HG03280 (cell line): ENCODE data around the gene ANKRD16.
"Not testable (repeated sequence)": the region's sequence is repeated elsewhere in the genome, so short reads cannot be mapped to it uniquely, and the experiment has no call there.

ENCODE experiments used
- ATAC-seq: cut with Tn5 transposase; IDR thresholded peaks from one replicate; pipeline ENCODE4 v1.9.1; 2021; ENCODE audit warnings: mild to moderate bottlenecking, moderate library complexity; ENCODE audit not compliant: unreplicated experiment

The ANKRD16 gene

DNA sequence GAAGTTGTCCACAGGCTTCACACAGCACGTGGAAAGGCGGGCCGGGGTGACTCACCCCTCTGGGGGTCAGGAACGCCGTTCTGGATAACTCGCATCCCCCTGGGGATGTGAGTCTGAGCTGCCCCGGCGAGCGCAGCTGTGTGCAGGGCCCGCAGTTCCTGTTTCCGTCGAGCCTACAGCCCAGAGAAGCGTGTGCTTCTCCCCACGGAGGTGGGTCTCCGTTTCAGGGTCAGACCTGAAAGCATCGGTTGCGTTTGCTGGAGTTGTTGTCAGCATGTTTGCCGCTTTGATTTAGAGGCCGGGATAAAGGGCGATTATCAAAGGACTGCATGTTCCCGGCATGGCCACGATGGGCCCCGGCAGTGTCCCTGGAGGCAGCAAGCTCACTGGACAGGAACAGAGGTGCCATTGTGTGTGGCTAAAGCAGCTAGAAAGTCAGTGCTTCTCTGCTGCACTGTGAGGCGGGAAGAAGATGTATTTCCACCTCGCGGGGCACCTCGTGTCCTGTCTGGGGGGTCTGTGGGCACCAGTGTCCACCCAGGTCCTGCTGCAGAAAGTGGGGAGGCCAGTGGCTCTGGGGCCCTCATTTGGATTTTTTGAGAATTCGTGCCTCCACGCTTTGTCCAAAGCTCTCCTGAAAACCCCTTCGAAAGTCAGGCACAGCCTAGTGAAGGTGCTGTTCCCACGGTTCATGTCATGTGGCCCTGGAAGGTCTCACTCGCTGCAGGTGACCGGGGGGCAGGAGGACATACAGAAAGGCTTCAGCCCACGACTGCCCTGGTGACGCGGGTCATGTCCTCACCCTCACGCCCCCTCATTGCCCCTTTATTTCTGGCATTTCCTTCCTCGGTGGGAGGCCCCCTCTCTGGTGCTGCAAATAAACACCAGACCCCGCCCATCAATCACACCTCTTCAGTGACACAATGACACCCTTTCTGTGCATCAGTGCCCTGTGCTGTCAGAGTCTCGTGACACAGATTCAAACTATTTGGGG is 49.1 kb downstream of the ANKRD16 start:
- ATAC-seq: peak; percentile 81

DNA sequence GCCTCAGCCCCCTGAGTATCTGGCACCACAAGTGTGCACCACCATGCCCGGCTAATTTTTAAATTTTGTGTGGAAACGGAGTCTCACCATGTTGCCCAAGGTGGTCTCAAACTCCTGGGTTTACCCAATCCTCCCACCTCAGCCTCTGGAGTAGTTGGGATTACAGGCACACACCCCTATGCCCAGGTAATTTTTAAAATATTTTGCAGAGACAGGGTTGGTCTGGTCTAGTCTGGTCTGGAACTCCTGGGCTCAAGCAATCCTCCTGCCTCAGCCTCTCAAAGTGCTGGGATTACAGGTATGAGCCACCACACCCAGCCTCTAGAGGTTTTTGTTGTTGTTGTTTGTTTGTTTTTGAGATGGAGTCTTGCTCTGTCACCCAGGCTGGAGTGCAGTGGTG is 53.5 kb downstream of the ANKRD16 start:
- ATAC-seq: not testable (repeated sequence)

DNA sequence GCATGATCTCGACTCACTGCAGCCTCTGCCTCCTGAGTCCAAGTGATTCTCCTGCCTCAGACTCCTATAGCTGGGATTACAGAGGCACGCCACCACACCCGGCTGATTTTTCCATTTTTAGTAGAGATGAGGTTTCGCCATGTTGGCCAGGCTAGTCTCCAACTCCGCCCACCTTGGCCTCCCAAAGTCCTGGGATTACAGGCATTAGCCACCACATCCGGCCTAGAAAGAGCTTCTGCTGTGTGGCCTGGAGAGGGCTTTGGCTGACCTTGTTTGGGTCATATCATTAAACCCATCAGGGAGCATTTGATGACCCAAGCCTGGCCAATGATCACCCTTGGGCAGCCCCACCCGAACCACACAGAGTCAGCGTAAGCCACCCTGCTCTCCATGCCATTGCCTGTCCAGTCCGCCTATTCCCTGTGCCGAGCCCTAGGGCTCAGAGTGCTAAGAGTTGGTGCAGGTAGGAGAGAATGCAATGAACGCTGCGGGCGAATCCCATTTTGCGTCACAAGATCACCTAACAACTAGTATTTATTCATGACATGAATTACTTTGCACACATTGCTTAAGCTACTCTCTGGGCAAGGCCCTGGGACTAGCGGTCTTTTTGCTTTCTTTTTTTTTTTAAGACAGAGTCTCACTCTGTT is 54.1 kb downstream of the ANKRD16 start:
- ATAC-seq: no peak

DNA sequence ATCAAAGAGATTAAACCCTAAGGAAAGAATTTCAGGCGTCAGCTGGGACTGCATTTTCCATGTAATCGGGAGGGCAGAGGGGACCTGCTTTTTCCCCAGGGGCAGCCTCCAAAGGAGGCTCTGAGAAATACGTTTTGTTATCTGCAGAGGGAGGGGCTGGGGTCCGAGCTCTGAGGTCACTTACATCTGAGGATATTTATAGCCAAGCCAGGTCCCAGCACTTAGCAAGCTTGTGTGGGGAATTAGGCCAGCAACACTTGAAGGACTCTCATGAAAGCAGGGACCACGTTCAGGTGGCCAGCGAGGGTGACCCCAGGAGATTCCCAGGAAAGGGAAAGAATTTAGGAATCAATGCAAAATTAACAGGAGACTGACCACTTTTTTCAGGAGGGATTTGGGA is 55.9 kb downstream of the ANKRD16 start:
- no peak for ATAC-seq

DNA sequence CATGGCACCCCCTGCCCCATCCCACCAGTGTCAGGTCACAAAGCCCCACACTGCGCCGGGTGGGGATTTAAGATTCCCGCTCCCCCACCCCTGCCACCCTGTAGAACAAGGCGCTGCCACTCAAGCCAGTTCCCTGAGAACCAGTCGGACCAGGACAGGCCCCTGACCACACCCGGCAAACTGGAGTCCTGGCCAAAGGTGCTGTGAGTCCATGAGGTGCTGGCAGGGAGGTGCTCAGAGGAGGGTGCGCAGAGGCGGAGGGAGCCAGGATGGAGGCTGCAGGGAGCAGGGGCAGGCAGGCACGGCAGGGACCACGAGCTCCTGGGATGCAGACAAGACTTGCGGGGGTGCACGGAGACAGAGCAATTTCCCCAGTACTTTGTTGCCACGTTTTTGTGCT is 56.7 kb downstream of the ANKRD16 start:
- no peak for ATAC-seq

DNA sequence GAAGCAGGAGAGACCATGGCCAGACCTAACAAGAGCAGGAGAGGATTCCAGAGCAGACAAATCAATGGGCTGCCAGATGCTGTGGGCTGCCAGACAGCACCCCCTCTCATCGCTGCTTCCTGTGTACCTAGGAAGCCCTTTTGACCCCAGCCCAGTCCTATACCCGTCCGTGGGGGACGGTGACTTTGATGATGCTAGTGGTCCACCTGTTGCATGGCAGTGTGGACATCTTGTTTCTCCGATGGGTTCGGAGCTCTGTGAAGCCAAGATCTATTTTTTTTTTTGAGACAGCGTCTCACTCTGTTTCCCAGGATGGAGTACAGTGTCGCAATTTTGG is 58.3 kb downstream of the ANKRD16 start:
- no peak for ATAC-seq

DNA sequence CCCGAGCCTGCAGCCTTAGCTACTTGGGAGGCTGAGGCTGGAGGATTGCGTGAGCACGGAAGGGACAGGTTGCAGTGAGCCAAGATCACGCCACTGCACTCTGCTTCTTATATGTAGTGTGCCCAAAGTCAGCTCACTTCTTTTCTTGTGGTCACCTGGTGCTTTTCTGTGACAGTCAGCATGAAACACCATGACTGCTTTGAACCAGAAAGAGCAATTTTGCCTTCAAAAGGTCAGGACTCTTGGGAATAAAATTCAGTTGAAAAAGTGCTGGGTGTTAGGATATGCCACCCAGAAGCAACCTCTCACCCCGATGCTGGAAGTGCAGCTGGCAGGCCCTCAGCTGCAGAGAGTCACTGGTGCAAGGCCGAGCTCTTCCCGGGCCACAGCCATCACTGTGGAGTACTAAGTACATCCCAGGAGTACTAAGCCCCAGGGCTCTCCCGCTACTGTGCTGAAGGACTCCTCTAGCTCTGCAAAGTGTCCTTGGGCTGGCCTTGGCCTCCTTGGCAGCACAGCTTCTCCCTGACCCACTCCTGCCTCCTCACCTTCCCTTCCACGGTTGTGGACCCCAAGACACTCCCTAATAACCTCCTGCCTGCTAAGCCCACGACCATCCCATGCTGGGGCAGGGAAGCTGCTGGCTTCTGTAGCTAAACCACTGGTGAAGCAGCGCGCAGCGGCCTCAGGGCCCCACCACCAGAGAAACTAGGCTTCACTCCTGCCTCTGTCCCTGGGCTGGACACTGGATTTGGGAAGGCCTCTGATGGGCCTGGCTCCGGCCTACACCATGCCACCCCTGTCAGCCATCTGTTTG is 58.9 kb downstream of the ANKRD16 start:
- ATAC-seq: no peak

DNA sequence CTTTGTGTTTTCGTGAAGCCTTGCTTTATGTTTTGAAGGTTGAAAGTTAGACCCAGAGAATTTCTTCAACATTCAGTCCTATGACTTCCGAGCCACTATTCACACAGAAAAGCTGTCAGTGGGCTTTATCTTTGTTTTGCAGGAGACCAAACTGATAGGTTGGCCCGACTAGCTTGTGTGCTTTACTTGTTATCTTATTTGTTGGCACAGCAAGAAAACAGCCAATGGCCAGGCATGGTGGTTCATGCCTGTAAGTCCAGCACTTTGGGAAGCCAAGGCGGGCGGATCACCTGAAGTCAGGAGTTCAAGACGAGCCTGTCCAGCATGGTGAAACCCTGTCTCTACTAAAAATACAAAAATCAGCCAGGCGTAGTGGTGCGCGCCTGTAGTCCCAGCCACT is 60.4 kb downstream of the ANKRD16 start:
- ATAC-seq: no peak

DNA sequence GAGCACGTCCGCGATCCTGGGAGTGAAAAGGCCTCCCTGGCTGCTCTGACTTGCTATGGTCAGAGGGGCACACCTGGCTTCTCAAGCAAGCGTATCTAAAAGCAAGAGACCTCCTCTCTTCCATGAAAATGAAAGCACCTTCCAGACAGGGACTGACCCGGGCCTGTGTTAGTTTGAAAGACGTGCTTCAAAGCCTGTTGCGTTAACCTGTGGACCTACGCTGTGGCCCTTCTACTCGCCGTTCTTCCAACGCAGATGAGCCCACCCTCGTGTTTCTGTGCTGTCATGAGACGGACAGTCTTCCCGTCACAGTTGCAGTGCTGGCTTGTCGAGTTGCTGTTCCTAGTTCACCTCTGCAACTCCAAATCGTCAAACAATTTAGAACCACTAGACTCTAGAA is 61.0 kb downstream of the ANKRD16 start:
- no peak for ATAC-seq

DNA sequence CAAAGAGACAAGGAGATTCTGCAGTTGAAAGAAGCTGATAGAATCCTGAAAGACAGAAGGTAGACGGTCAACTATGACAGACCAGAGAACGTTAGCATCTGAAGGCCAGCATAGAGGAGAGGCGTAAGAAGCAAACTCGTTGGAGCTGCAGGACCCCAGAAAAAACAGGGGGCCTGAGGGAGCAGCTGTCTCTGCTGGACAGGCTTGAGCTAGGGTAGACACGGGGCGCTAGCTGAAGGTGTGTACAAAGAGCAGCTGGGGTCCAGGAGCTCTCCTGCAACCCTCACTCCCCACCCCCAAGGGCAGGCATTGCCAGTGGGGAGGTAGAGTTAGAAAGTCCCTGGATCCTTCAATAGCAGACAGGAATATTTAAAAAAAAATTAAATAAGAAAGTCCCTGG is 61.9 kb downstream of the ANKRD16 start:
- ATAC-seq: no peak

DNA sequence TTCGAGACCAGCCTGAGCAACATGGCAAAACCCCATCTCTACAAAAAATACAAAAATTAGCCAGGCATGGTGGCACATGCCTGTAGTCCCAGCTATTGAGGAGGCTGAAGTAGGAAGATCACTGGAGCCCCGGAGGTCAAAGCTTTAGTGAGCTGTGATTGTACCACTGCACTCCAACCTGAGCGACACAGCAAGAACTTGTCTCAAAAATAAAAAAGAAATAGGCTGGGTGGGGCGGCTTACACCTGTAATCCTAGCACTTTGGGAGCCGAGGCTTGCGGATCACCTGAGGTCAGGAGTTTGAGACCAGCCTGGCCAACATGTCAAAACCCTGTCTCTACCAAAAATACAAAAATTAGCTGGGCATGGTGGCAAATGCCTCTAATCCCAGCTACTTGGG is 63.2 kb downstream of the ANKRD16 start:
- ATAC-seq: not testable (repeated sequence)

DNA sequence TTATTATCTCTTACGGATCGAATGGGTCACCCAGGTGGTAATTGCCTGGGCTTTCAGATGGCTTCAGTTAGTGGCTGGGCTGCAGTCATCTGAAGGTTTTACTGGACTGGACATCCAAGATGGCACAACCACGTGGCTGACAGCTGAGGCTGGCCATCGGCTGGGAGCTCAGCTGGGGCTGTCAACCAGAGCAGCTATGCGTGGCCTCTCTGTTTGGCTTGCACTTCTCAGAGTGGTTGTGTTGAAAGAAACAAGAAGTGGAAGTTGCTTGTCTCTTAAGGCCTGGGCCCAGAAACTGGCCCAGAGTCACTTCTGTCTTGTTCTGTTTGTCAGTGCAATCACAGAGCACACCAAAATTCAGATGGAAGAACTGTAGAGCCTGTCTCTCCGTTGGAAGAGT is 70.8 kb downstream of the ANKRD16 start:
- ATAC-seq: no peak

DNA sequence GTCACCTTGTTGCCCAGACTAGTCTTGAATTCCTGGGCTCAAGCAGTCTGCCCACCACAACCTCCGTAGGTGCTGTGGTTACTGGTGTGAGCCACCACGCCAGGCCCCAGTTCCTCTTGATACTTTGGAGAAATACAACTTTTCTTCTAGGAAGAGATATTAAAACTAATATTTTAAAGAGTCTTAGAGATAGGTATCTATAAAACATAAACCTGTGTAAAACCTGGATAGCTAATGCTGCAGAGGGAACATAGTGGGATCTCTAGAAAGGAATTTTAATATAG is 71.7 kb downstream of the ANKRD16 start:
- no peak for ATAC-seq

DNA sequence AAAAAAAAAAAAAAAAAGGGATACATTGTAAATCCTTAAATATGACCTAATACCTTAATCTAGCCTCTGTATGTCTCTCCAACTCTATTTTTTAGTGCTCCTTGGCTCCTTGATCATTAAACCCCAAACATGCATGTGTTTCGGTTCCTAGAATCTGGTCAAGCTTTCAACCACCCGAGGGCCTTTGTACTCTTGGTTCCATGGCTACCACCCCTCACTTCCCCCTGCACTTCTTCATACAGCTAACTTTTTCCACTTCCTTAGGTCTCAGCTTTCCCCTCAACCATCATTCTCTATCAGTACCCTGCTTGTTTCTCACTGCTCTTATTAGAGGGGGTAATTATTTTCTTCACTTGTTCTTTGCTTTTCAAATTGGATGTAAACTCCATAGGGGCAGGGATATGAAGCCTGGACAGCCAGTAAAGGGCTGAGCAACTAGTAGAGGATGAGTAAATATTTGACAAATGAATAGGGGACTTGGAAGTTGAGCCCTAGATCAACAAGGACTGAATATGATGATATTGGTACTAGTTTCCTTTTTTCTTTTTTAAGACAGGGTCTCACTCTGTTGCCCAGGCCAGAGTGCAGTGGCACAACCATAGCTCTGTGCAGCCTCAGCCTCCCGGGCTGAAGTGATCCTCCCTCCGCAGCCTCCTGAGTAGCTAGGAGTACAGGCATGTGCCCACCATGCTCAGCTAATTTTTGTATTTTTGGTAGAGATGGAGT is 72.2 kb downstream of the ANKRD16 start:
- ATAC-seq: no peak

DNA sequence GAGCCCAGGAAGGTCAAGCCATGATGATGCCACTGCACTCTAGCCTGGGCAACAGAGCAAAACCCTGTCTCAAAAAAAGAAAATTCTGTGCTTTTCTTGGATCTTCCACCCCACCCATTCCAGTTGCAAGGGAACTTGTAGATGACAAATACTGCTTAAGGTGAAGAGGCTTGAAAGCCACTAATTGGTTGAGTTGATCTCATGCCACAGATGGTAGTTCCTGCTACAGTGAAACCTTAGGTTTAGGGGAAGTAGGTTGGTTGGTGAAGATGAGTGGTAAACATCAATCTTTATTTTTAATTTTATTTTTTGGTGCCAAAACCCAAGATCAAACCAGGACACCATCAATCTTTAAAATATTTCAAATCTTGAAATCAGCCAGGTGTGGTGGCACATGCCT is 73.5 kb downstream of the ANKRD16 start:
- no peak for ATAC-seq

DNA sequence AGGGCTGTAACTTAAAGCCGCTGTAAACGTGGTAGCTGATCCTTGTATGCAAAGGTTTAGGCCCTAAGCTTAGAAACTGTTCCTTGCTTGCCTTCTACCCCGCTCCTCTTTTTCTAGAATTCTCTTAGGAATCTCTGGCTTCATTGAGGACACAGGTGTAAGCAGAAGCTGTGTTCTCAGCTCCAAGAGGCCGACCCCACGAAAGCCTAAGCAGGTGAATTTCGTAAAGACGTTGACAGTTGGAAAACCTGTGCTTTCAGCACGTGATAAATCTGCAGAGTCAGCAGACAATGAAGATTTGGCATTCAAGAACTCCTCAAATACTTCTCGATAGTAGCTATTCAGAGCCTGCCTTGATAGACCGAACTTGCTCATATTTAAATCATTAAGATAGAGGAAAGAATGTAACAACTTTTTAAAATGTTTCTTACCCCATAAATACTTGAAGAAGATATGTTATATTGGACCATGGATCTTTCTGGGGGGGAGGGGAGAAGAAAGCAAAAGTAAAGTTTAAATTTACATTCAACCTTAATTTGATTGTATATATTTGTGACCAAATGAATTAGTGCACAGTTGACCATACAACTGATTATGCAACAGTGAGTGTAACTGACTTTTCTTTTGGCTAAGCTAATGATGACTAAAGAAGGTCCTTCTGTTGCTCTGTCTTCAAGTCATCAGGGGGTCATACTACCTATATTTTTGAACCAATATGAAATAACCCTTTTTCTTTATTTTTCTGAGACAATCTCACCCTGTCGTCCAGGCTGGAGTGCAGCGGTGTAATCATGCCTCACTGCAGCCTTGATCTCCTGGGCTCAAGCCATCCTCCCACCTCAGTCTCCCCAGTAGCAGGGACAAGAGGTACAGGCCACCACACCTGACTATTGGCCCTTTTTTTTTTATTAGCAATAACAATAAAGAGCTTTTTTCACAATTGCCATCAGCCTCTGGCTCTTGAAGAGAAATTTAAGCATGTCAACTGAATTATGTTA is 75.3 kb downstream of the ANKRD16 start:
- no peak for ATAC-seq

DNA sequence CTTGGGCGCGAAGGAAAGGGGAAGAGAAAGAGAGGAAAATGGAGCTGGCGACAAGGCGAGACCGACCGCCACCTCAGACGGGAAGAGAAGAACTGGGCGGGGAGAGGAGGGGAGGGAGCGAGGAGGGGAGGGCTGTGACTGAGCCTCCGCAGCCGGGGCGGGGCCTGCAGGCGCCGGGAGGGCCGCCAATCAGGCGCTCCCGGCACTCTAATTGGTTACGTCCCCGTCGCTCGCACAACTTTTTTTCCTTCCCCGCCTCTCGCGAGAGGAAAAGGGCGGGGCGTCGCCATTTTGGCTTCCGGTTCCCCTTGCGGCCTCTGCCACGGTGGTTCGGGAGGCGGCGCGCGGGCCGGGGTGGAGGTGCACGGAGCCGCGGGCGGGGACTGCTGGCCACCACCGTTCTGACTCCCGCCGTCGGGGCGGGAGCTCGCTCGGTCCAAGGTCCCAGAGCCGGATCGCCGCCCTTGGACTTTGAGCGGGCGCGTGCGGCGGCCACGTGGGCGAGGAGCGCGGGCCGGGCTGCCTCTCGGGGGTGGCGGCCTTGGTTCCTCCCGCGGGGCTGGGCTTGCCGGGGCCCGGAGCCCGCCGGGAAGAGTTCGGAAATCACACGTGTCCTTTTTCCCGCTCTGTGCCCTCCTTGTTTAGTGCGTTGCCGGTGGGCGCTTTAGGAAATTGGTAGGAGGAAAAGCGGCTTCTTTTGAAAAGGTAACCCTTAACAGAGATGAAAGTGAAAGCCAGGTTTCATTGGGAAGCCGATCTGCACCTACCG is 76.2 kb downstream of the ANKRD16 start, which contains the start of gene GDI2:
GDI2 (minus strand) TSS at position 94 of the 769 bp plus-strand sequence. CDS start 176 bp downstream, outside the sequence.
- peak; percentile 86 for ATAC-seq

DNA sequence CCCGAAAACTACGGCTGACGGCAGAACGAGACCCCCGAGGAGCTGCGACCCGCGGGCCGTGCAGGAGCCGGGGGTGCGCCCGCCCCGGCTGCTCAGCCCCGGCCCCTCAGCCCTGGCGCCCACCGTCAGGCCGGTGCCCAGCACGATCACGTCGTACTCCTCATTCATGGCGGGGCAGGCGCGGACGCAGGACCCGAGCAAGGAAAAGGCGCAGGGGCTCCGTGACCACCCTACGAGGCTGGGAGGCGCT is 76.7 kb downstream of the ANKRD16 start:
- ATAC-seq: peak; percentile 26
